SW 1271 (cell line): ENCODE results near the gene DUSP16.
"Not testable (repeated sequence)": the region's sequence is repeated elsewhere in the genome, so short reads cannot be mapped to it uniquely, and the experiment has no call there.

Source experiments
- DNase-seq, 2 experiments: peaks; one replicate each; lab custom pipeline; 2025; lab: John Stamatoyannopoulos, UW

Gene DUSP16

DNA sequence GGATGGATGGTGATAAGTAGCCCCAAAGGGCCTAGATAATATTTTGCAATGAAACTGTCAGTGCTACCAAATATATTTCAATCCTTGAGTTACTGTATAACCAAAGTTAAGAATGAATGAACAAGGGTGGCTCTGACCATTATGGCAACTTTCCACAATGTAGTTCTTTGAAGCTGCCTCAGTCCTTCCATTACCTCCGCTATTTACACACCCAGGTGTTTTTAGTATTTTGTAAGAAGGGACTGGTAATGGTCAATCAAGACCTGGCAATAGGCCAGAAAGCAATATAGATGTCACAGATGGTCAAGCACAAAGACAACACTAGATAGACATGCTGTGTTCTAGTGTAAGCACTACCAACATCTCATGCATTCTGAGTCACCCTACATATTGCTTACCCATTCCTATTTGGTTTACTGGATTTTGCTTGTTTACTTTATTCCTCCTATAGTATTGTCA lies 16.3 kb downstream of the DUSP16 start:
- DNase-seq, result no peak

DNA sequence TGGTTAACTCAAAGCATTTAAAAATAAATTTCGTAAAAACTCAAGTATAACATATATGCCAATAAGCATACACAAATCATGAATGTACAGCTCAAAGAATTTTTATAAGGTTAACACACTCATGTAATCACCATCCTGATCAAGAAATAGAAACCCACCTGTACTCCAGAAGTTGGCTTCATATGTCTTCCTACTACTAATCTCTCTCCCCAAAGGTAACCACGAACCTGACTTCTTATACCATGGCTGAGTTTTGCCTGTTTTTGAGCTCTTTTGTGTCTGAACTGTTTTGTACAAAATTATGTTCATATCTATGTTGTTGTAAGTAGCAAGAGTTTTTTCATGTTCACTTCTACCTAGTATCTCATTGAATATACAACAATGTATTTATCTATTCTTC lies 18.7 kb downstream of the DUSP16 start:
- DNase-seq, result no peak

DNA sequence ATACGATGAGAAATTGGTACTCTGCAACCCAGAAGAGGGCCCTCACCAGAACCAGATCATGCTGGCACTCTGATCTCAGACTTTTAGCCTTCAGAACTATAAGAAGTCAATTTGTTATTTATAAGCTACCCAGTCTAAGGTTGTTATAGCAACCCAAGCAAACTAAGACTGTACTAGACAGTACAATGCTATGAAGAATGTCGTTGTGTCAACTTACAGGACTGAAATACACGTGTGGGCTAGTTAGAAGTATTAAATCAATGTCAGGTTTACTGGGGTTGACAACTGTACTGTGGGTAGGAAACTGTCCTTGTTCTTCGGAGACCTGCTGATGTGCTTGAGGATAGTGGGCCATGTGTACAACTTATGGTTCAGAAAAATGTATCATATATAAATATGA lies 19.7 kb downstream of the DUSP16 start:
- DNase-seq, result no peak

DNA sequence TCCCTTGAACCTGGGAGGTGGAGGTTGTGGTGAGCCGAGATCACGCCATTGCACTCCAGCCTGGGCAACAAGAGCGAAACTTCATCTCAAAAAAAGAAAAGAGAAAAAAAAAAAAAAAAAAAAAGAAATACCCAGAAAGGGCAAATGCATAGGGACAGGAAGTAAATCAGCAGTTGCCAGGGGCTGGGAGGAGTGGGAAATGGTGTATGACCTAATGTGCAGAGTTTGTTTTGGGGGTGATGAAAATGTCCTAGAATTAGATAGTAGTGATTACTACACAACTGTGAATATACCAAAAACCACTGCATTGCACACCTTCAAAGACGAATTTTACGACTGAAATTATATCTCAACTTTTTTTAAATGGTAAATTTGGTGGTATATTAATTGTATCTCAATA lies 20.4 kb downstream of the DUSP16 start:
- no peak for DNase-seq

- DNase-seq, result no peak
These were observed 20.9 kb downstream of the DUSP16 start for GRCh38 chr12:12541782-12542181.

DNA sequence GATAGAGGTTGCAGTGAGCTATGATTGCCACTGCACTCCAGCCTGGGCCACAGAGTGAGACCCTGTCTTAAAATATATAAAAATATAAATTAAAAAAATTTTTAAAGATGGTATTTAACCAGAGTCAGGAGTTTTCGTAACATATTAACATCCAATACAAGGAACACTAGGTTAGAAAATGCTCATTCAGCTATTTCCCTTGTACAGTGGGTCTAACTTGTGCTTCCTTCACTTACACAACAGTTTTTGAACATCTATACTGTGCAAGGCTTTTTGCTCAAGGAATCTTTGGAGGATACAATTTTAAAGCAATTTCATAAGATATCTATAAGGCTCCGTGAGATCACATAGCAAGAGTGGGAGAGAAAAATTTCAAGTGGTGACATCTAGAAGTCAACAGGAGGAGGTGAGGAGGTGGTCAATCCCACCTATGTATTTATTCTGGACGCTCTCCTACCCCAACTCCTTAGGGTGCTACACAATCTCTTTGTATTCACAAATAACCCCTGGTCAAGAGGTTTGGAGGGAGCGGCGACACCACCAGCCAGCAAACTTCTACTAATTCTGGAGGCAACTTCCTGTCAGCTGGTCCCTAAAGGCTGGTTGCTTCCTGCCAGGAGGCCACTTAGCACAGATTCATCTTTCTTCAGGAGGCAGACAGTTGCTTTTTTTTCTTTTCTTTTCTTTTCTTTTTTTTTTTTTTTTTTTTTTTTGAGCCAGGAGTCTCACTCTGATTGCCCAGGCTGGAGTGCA lies 22.2 kb downstream of the DUSP16 start:
- no peak for DNase-seq

DNA sequence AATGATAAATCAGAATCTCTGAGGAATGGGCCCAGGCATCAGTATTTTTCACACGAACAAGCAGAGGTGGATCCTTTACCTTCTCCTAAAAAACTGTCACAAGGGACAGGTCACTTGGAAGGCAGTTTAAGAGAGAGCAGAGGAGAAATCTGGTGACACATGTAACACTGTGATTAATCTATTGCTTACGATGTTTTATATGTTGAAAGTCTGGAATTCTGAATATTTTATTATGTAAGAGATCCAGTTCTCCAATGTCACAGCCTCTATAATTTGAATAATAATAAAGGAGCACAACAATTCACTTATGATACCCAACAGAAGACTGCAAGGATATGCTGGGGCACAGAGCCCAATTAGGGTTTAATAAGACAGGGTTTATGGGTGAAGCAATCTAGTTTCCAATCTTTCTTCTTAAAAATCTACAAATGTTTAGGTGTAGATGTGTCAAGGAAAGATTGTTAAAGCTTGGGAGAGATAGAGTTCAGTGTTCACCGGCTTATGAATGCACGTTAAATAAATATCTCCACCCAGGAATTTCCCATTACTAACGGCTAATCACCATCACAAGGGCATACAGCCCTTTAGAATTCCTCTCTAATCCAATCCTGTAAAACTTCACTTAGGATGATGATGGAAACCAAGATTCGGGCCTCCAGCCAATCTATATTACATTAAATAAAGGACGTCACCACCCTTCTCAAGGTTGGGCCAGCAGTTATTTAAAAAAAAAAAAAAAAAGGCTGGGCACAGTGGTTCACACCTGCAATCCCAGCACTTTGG lies 23.4 kb downstream of the DUSP16 start:
- no peak for DNase-seq

DNA sequence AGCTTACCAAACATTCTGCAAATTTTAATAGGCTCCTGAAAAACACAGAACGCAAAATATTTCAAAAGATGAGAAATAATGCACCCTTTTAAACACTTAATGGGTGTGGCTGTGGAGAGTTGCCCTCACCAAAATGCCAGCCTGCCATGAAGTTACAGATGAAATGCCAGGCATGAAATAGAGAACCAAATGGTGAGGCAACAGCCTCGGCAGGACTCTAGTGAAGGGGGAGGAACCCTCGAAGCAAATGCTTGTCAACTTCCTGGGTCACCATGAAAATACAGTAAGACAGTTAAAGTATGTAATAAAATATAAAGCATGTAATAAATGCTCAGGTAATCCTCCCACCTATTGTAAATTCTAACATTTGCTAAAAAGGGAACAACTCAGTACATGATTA lies 24.1 kb downstream of the DUSP16 start:
- DNase-seq, result no peak

DNA sequence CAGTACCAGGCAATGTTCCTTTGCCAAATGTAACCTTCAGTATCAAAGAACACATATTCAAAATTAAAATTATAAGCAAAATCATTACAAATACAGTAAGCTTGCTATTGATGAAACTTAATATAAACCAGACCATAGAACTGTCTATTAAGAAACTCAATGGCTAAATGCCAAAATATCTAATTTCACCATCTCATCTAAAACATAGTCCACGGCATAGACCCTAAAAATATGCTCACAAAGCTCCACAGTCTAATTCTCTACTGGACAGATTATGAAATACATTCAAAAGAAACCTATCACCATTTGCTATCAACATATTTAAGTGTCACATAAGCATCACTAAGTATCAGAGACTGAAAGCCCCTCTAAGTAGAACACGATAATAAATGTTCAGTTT lies 25.2 kb downstream of the DUSP16 start:
- DNase-seq, result no peak

GRCh38 chr12:12534975-12535374 lies 27.7 kb downstream of the DUSP16 start:
- no peak for DNase-seq

DNA sequence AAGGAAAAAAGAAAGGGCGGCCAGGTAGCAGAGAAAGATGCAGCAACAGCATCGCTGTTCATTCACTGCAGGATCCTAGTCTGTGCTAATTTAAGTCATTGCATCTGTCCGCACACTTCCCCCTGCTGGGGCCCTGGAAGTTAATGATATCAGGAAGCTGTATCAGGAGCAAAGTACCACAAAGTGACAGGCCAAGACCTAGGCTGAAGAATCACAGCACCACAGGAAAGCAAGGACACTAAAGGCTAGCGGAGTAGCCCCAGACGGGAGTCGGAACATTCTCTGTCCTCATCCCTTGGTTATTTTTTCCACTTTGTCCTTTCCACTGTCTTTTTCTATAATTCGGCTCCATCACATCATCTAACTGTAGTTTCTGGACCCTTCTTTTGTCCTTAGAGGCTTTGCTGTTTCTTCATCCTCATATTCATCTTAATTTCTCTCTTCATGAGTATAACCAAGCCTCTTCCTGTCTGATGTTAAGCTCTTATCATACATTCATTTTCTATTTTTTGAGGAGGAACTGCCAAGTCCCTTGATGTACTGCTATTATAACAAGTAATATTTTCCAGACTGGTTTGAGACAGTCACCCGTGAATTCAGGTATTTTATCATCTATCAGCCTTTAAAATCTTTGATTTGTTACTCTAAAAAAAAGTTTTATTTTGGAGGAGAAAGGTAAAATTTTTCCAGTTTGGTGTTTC lies 28.3 kb downstream of the DUSP16 start:
- no peak for DNase-seq

GRCh38 chr12:12533238-12533829 lies 29.3 kb downstream of the DUSP16 start:
- no peak for DNase-seq

GRCh38 chr12:12531194-12531593 lies 31.5 kb downstream of the DUSP16 start:
- DNase-seq, result no peak

DNA sequence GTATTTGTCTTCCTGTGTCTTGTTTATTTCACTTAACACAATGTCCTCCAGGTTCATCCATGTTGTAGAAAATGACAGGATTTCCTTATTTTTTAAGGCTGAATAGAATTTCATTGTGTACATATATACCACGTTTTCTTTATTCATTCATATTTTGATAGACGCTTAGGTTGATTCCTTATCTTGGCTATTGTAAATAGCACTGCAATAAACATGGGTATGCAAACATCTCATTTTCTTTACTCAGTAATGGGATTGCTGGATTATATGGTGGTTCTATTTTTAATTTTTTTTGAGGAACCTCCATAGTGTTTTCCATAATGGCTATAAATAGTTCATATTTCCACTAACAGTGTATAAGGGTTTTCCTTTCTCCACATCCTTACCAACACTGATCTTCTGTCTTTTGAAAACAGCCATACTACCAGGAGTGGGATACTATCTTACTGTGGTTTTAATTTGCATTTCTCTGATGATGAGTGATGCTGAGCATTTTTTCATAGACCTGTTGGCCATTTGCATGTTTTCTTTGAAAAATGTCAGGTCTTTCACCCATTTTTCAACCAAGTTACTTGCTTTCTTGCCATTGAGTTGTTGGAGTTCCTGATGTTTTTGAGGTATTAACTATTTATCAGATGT lies 32.8 kb downstream of the DUSP16 start:
- no peak for DNase-seq

- no peak for DNase-seq
These were observed 34.0 kb downstream of the DUSP16 start for GRCh38 chr12:12528361-12529270.

- no peak for DNase-seq
These were observed 34.8 kb downstream of the DUSP16 start for GRCh38 chr12:12527820-12528296.

DNA sequence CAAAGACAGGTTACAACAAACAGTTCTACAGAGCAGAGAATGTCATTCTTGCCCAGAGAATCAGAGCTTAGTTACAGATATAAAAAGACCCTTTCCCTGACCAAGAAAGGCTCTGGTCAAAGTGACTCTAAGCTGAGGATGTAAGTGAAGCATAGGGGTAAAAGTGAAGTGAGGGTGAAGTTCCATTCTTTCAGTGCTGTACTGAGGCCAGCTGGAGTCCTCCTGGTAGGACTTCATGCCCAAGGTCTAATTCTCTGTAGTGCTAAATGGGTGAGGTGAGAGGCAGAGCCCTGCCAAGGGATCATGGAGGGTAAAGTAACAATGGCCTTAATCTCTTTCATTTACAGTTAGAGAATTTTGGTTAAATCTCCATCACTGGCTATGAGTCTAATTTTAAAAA lies 38.5 kb downstream of the DUSP16 start:
- DNase-seq, result no peak

- no peak for DNase-seq
These were observed 39.4 kb downstream of the DUSP16 start for GRCh38 chr12:12523229-12523628.

GRCh38 chr12:12522657-12523056 lies 40.0 kb downstream of the DUSP16 start:
- not testable (repeated sequence) for DNase-seq

DNA sequence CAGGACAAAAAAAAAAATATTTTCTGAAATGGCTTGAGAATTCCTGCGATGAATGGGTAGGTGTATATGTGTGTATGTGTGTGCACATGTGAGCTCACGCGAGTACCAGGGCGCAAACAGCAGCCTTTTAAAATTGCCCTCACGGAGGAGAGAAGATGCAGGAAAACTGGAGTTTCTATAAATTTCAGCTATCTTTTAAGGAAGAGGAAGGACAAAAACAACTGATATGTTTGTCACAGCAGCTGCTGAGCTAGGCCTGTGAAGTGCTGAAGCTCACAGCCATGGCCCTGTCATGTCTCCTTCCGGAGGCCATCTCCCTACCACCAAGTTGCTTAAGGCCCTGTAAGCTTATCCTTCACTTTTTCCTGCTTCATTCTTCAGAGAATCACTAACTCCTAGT lies 40.8 kb downstream of the DUSP16 start:
- DNase-seq, result no peak

DNA sequence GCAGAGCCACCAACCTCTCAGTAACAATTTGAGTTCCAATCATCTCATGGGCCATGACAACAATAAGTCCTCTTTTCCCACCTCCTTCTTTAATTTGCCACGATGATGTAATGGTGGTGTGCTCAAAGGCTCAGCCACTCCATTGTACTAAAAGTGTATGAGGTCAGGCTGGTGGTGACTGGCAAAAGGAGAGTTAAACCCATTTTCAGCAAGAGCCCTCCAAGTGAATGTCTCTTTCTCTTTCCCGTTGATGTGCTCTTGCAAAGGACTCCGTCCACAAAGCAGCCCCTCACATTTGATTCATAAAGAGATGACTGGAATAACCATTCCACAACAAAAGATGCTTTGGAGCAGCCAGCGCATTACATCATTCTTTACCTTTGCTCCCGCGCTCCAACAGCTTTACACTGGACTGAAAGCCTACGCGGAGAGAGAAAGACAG lies 41.6 kb downstream of the DUSP16 start:
- no peak for DNase-seq
